Uterus (tissue), 2 donors: ENCODE results near the gene RARA.

Experiments
- CTCF ChIP-seq, 4 experiments: fragments of 200-600 bp in 2 of 4; fragments of 450-650 bp in 2 of 4; sonication (generic) in 2 of 4; IDR thresholded peaks; one replicate each; pipeline ENCODE4 v1.5.1; 2016 to 2019; ENCODE audit warnings: antibody characterized with exemption in 4 of 4, mild to moderate bottlenecking in 2 of 4, moderate library complexity in 1 of 4
- POLR2A ChIP-seq, 2 donors: fragments of 450-650 bp; IDR thresholded peaks; one replicate each; pipeline ENCODE4 v1.6.1; 2016; ENCODE audit warnings: antibody characterized with exemption in 2 of 2, mild to moderate bottlenecking in 1 of 2, moderate library complexity in 1 of 2

DNA sequence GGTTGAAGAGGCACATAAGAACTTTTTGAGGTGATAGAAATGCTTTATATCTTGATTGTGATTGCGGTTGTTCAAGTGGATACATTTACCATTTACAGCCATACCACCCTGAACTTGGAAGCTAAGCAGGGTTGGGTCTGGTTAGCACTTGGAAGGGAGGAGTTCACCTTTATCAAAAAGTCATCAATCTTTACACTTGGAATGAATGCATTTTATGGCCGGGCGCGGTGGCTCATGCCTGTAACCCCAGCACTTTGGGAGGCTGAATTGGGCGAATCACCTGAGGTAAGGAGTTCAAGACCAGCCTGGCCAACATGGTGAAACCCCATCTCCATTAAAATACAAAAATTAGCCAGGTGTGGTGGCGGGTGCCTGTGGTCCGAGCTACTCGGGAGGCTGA, 65.0 kb downstream of the RARA start:
- TF ChIP-seq POLR2A (IDR thresholded peaks at IDR 0.05) (no peak), CTCF (IDR thresholded peaks at IDR 0.05) (no peak)
